GM19438 (cell line): Measurements from ENCODE around the gene KDM6A.

Source experiments
- ATAC-seq: cut with Tn5 transposase; IDR thresholded peaks from one replicate; pipeline ENCODE4 v1.9.1; 2021; ENCODE audit warnings: low read depth; ENCODE audit not compliant: unreplicated experiment

KDM6A gene

DNA sequence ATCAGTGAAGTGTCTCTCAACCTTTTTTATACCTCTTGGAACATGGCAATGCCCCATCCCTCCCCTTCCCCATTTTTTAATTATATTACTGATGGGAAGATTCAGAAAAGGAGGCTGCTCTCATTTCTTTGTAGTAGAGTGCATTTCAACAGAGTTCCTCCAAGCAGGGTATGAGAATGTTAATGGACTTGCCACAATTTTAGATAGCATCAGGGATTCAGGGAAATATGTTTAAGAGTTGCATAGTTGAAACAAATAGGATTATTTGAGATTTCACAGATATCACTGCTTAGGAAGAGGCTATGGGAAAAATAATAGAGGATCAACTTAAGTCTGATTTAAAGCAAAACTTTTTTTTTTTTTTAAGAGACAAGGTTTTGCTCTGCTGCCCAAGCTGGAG, 281.5 kb downstream of the KDM6A start:
- no peak for ATAC-seq

DNA sequence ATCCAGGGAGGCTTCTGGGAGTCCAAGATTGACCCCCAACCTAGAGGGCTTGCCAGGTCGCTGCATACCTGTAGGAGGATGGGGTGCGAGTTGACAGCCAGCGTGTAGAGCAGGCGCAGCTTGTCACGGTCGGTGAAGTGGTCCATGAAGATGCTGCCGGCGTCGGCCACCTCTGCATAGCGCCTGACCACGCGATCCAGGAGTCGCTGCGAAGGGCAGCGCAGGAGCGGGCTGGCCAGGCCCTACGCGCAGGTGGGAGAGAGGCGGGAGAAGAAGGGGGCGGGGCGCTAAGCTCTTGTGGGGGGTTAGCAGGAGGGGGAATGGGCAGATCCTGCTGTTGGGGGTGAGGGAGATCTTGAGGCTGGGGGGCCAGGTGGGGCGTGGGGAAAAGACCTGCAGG, 284.7 kb downstream of the KDM6A start:
- ATAC-seq: no peak
